HG03558 (cell line): ENCODE measurements around the gene PPP2CA.

Experiments used
- ATAC-seq: cut with Tn5 transposase; IDR thresholded peaks from one replicate; pipeline ENCODE4 v1.9.1; 2021; ENCODE audit warnings: moderate number of reproducible peaks; ENCODE audit not compliant: unreplicated experiment; ENCODE audit errors: extremely low read depth

PPP2CA gene

DNA sequence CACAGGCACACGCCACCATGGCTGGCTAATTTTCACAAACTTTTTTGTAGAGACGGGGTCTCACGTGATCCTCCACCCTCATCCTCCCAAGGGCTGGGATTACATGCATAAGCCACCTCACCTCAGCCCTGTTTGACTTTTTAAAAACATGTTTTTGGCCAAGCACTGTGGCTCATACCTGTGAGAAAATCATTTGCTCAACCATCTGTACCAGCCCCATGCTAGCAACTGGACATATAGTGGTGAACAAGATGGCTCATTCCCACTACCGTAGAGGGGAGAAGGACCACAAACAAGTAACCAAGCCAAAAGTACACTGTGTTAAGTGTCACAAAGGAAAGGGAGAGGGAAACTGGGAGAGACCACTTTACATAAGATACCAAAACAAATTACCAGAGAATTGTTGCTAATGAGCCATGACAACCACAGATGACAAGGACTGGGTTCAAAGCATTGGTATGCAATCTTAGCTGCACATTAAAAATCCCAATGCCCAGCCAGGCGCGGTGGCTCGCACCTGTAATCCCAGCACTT is 19.2 kb downstream of the PPP2CA start:
- no peak for ATAC-seq

- ATAC-seq: no peak
These were observed 21.3 kb downstream of the PPP2CA start for GRCh38 chr5:134204575-134204974.

DNA sequence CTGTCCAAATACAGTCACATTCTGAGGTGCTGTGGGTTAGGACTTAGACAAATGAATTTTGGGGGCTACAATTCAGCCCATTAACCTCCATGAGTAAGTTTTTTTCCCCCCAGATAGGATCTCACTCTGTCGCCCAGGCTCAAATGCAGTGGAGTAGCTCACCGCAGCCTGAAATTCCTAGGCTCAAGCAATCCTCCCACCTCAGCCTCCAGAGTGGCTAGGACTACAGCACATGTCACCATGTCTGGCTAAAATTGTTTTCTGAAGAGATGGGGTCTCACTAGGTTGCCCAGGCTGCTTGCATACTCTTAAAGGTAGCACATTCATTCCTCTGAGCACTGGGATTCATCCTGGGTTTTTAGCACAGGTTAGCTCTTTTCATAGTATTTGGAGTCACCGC is 22.2 kb downstream of the PPP2CA start:
- no peak for ATAC-seq

- no peak for ATAC-seq
These were observed 30.2 kb downstream of the PPP2CA start for GRCh38 chr5:134195666-134196065.

- ATAC-seq: no peak
These were observed 36.8 kb downstream of the PPP2CA start for GRCh38 chr5:134189031-134189430.

DNA sequence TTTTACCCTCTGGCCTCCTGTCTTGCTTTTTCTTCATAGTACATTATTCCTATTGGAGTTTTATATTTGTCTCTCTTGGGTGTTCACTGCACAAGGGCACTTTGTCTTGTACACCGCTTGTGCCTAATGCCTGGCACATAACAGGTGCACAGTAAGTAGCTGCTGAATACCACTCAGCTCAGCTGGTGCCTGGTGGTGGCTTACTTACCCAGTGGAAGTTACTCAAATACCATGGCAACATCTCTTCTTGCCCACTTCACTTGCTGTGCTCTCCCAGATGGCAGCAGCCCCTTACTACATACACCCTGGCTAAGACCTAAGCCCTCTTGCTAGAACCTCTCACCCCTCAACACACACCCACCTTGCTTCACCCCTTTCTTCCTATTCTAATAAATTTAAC is 37.8 kb downstream of the PPP2CA start:
- no peak for ATAC-seq

DNA sequence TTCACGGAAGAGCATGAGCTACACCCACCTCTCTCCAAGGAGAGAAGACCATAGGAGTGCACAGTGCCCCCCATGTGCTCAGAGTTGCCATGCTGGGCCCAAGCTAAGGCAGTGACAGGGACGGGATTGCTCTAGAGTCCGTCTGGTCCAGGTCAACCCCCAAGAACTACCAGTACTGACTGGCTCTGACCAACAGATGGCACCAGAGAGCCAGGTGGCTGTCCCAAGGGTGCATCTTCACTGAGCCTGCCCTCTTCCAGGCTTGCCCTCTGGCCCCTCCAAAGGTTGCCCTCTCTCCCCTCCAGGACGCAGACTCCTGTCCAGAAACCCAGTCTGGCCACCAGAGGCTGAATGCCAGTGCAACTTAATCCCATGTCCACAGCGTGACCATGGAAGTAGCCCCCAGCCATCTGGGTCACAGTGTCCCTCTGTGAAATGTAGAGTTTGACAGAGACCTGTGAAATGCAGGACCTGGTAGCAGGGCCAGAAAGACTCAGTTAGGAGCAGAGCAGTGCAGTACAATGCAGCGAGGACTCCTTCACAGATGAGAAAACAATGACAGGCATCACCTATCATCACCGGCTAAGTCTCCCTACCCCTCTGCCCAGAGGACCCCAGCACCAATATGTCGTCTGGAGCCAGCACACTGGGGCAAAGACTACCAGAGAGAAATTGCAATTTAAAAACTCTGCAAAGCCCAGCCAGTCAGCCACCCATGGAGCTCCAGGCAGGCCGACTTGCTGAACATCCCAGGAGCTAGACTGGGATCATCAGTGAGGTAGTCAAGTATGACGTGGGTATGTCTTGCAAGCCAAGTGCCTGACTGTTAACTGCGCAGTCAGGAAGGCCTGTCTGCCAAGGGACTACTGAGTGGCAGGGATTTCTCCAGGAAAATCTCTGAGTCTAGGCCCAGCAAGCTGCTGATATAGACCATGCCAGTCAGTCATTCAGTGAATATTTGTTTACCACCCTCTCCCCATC is 41.4 kb downstream of the PPP2CA start:
- ATAC-seq: peak; percentile 49

DNA sequence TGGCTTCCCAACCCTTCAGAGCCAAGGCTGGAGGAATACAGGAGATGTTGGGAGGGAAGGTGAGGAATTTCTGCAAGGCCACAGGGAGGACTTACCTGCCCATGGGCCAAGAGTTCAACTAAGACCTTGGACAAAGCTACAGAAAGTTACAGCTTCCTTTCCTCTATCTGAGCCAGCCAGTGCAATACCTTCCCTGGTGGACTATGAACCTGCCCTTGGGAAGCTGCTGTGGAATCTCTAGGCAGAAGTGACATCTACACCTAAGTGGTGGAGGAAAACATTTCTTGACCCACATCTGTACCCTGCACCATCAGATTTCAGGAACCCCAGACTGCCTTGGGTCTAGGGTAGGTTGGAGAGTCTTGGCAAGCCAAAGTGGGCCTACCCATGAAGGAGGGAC is 42.4 kb downstream of the PPP2CA start:
- ATAC-seq: no peak

DNA sequence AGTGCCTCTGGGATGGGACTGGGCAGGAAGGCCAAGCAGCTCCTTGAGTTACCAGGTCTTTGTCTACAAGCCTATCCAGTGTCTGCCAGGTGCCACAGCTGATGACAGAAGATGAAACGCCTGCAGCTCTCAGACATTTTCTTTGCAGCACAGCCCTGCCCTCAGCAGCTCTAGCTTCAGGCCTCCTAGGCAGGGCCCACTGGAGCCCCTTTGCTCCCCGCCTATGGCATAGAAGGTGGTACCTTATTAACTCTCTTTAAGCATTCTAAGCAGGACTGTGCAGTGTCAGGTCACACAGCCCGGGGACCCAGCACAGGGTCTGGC is 47.8 kb downstream of the PPP2CA start:
- no peak for ATAC-seq

- ATAC-seq: no peak
These were observed 48.3 kb downstream of the PPP2CA start for GRCh38 chr5:134177369-134178095.

GRCh38 chr5:134176511-134177368 is 49.1 kb downstream of the PPP2CA start, which contains the start of gene SKP1:
SKP1 (minus strand) TSS chr5:134176950; CDS start chr5:134174022, 2,928 bp downstream.
- ATAC-seq: no peak

- no peak for ATAC-seq
These were observed 49.9 kb downstream of the PPP2CA start for GRCh38 chr5:134175921-134176510.

- ATAC-seq: no peak
These were observed 50.7 kb downstream of the PPP2CA start for GRCh38 chr5:134174841-134175839.

- no peak for ATAC-seq
These were observed 53.9 kb downstream of the PPP2CA start for GRCh38 chr5:134171972-134172371.

GRCh38 chr5:134162592-134162991 is 63.3 kb downstream of the PPP2CA start:
- ATAC-seq: no peak

DNA sequence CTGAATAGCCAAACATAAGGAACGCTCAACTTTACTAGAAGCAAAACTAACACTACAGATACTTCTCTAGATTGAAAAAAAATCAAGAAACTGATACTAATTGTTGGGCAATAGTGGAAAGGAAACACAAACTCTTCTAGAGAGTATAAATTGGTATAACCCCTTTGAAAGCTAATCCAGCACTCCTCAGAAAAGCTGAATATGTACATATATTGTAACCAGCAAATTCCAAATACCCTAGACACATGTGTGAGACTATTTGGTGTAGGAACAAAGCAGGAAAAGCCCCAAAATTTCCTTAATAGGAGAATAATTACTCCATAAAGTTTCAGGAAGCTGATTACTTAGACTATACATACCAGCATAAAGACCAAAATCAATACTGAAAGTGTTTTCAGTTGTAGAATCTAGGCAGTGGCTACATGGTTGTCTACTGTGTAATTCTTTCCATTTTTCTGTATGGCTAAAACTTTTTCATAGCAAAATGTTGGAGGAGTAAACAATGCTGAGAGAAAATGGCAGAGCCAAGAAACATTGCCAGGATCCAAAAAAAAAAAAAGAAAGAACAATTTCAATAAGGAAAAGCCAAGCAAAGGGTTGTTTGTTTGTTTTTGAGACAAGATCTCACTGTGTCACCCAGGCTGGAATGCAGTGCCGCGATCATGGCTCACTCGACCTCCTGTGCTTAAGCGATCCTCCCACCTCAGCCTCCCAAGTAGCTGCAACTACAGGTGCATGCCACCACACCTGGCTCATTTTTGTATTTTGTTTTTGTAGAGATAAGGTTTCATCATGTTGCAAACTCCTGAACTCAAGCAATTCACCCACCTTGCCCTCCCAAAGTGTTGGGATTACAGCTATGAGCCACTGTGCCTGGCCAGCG is 64.1 kb downstream of the PPP2CA start:
- ATAC-seq: no peak

DNA sequence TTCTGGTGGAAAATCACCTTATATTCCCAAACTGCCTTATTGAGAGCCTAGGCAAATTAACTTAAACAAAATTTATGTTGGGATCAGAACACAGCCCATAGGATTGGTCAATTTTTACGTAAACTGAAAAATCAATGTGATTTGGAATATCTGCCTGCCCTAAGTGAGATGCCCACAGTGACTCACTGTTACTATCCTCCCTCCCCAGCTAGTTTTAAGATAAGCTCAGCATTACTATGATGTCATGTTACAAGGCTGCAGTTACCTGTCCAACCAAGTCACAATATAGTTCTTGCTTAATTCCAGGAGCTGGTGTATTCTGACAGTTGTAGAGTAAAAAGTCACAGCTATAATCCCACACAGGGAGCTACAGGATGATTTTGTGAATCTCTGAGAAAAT is 72.2 kb downstream of the PPP2CA start:
- no peak for ATAC-seq

DNA sequence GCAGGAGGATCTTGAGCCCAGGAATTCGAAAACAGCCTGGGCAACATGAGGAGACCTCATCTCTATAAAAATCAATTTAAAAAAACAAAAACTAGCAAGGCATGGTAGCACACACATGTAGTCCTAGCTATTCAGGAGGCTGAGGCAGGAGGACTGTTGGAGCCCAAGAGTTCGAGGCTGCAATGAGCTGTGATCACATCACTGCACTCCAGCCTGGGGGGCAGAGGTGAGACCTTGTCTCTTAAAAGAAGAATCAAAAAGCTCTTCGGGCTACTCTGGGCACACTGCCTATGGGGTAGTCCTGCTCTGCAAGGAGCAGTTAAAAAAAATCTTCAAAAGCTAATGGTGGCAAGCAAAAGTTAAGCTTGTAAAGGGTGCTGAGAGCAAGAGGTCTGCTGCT is 72.6 kb downstream of the PPP2CA start:
- ATAC-seq: no peak
